H9 (cell line): ENCODE data around the gene EVX2. TPM values are rescaled to one million over a fixed set of nuclear protein-coding genes. Genes with fewer than 3 reads are reported as not detected.

Experiments
- DNase-seq: peaks from one replicate; pipeline ENCODE4 v3.0.0-alpha.2; 2017
- H2AFZ ChIP-seq: one replicate; pipeline ENCODE4 v1.6.1; 2013; ENCODE audit warnings: mild to moderate bottlenecking, low read length, control low read depth, moderate library complexity
- H2AK5ac ChIP-seq: 2 replicates; pipeline ENCODE4 v1.6.1; 2013; ENCODE audit warnings: low read length, control low read depth, mixed read lengths; ENCODE audit not compliant: insufficient read length
- H2BK120ac ChIP-seq: one replicate; pipeline ENCODE4 v1.6.1; 2013; ENCODE audit warnings: low read depth, mild to moderate bottlenecking, low read length, control low read depth, inconsistent platforms; ENCODE audit not compliant: poor library complexity, severe bottlenecking
- H2BK12ac ChIP-seq: 2 replicates; pipeline ENCODE4 v1.6.1; 2013; ENCODE audit warnings: low read length, control low read depth, mixed read lengths, low read depth; ENCODE audit not compliant: insufficient read length
- H2BK15ac ChIP-seq: 2 replicates; pipeline ENCODE4 v1.6.1; 2013; ENCODE audit warnings: low read depth, low read length, control low read depth
- H2BK20ac ChIP-seq: one replicate; pipeline ENCODE4 v1.6.1; 2013; ENCODE audit warnings: low read depth, mild to moderate bottlenecking, low read length, control low read depth, inconsistent platforms; ENCODE audit not compliant: poor library complexity, severe bottlenecking
- H2BK5ac ChIP-seq: 2 replicates; pipeline ENCODE4 v1.6.1; 2013; ENCODE audit warnings: low read length, control low read depth, mixed read lengths; ENCODE audit not compliant: insufficient read length
- H3K14ac ChIP-seq: 2 replicates; pipeline ENCODE4 v1.6.1; 2013; ENCODE audit warnings: low read length, control low read depth; ENCODE audit not compliant: insufficient read depth
- H3K18ac ChIP-seq: 2 replicates; pipeline ENCODE4 v1.6.1; 2013; ENCODE audit warnings: low read depth, mild to moderate bottlenecking, mixed read lengths, low read length, control low read depth; ENCODE audit not compliant: insufficient read length
- H3K23ac ChIP-seq: 2 replicates; pipeline ENCODE4 v1.6.1; 2013; ENCODE audit warnings: low read length, control low read depth, mixed read lengths, low read depth; ENCODE audit not compliant: insufficient read length
- H3K23me2 ChIP-seq: 2 replicates; pipeline ENCODE4 v1.6.1; 2013; ENCODE audit warnings: low read depth, mild to moderate bottlenecking, mixed read lengths, low read length, control low read depth; ENCODE audit not compliant: insufficient read length, poor library complexity, severe bottlenecking
- H3K27ac ChIP-seq: 2 replicates; pipeline ENCODE4 v1.5.1; 2013; ENCODE audit warnings: low read length, control low read depth, mixed read lengths, low read depth; ENCODE audit not compliant: insufficient read length
- H3K27me3 ChIP-seq: 2 replicates; pipeline ENCODE4 v1.6.1; 2013; ENCODE audit warnings: low read length, control low read depth, inconsistent platforms; ENCODE audit not compliant: insufficient read depth
- H3K4ac ChIP-seq: 2 replicates; pipeline ENCODE4 v1.6.1; 2013; ENCODE audit warnings: low read depth, mild to moderate bottlenecking, control low read depth, inconsistent platforms, low read length, moderate library complexity
- H3K4me1 ChIP-seq: 2 replicates; pipeline ENCODE4 v1.6.1; 2013; ENCODE audit warnings: low read length, control low read depth, inconsistent platforms; ENCODE audit not compliant: insufficient read depth
- H3K4me2 ChIP-seq: 2 replicates; pipeline ENCODE4 v1.6.1; 2013; ENCODE audit warnings: low read length, control low read depth, mixed read lengths; ENCODE audit not compliant: insufficient read length, insufficient read depth
- H3K56ac ChIP-seq: 2 replicates; pipeline ENCODE4 v1.6.1; 2013; ENCODE audit warnings: low read depth, mild to moderate bottlenecking, mixed read lengths, low read length, control low read depth; ENCODE audit not compliant: insufficient read length
- H3K79me1 ChIP-seq: 2 replicates; pipeline ENCODE4 v1.6.1; 2013; ENCODE audit warnings: low read depth, mild to moderate bottlenecking, moderate library complexity, low read length, control low read depth, inconsistent platforms; ENCODE audit not compliant: insufficient read depth, poor library complexity, severe bottlenecking
- H3K79me2 ChIP-seq: 2 replicates; pipeline ENCODE4 v1.6.1; 2013; ENCODE audit warnings: low read length, control low read depth, inconsistent platforms; ENCODE audit not compliant: insufficient read depth
- H3K9ac ChIP-seq: 2 replicates; pipeline ENCODE4 v1.6.1; 2013; ENCODE audit warnings: low read length, control low read depth, mixed read lengths; ENCODE audit not compliant: insufficient read length; ENCODE audit errors: extremely low read depth
- H3K9me3 ChIP-seq: one replicate; pipeline ENCODE4 v1.6.1; 2013; ENCODE audit warnings: low read depth, low read length, inconsistent platforms; ENCODE audit not compliant: control insufficient read depth
- H3T11ph ChIP-seq: one replicate; pipeline ENCODE4 v1.6.1; 2013; ENCODE audit warnings: mild to moderate bottlenecking, low read length, control low read depth, inconsistent platforms
- H4K20me1 ChIP-seq: one replicate; pipeline ENCODE4 v1.6.1; 2013; ENCODE audit not compliant: control insufficient read depth, insufficient read length, insufficient read depth
- H4K5ac ChIP-seq: 2 replicates; pipeline ENCODE4 v1.6.1; 2013; ENCODE audit warnings: low read depth, mild to moderate bottlenecking, mixed read lengths, low read length, control low read depth; ENCODE audit not compliant: insufficient read length
- H4K8ac ChIP-seq: replicated peaks from 2 replicates; pipeline ENCODE4 v1.6.1; 2013; ENCODE audit warnings: low read length, control low read depth, mixed read lengths, low read depth; ENCODE audit not compliant: insufficient read length
- H4K91ac ChIP-seq: 2 replicates; pipeline ENCODE4 v1.6.1; 2013; ENCODE audit warnings: low read depth, mild to moderate bottlenecking, moderate library complexity, mixed read lengths, low read length, control low read depth; ENCODE audit not compliant: insufficient read length
- H3K27ac Mint-ChIP-seq, 3 experiments: 2 replicates in 2 of 3; 3 replicates in 1 of 3; pipeline ENCODE4 v1.8.0; 2020 to 2021; ENCODE audit warnings: mixed read lengths in 3 of 3, mild to moderate bottlenecking in 1 of 3, moderate library complexity in 1 of 3
- H3K27me3 Mint-ChIP-seq: 2 replicates; pipeline ENCODE4 v1.8.0; 2021; ENCODE audit warnings: low read depth, mild to moderate bottlenecking, moderate library complexity, mixed read lengths
- H3K36me3 Mint-ChIP-seq, 3 experiments: 2 replicates in 2 of 3; 3 replicates in 1 of 3; pipeline ENCODE4 v1.8.0; 2020 to 2021; ENCODE audit warnings: low read depth in 3 of 3, mixed read lengths in 3 of 3; ENCODE audit not compliant: insufficient read depth in 1 of 3
- H3K4me1 Mint-ChIP-seq, 2 experiments: 2 replicates each; pipeline ENCODE4 v1.8.0; 2020; ENCODE audit warnings: mixed read lengths in 2 of 2
- H3K4me3 Mint-ChIP-seq, 2 experiments: 2 replicates in 1 of 2; 3 replicates in 1 of 2; pipeline ENCODE4 v1.8.0; 2020 to 2021; ENCODE audit warnings: mild to moderate bottlenecking in 2 of 2, mixed read lengths in 2 of 2, moderate library complexity in 1 of 2
- H3K9me3 Mint-ChIP-seq, 2 experiments: 2 replicates in 1 of 2; 3 replicates in 1 of 2; pipeline ENCODE4 v1.8.0; 2020; ENCODE audit warnings: mild to moderate bottlenecking in 2 of 2, mixed read lengths in 2 of 2, moderate library complexity in 1 of 2
- CTCF ChIP-seq: fragments of 200-600 bp; sonication (generic); conservative IDR thresholded peaks from 3 replicates; pipeline ENCODE4 v1.8.0; 2021; ENCODE audit warnings: antibody characterized with exemption, mild to moderate bottlenecking
- WGBS: extraction: QIAGEN DNeasy Blood & Tissue Kit; methylation state at CpG from one replicate; pipeline ENCODE4 v1.1.7; 2013; ENCODE audit warnings: missing lambda C conversion rate, low lambda C conversion rate, mixed read lengths; ENCODE audit not compliant: insufficient read length; ENCODE audit errors: extremely low coverage; 5-methylcytosine and 5-hydroxymethylcytosine counted together
- total RNA-seq: library from RNA; stranded (reverse); gene quantifications from 2 replicates; pipeline ENCODE4 v1.2.1, GENCODE V29; 2021

EVX2 gene
- total RNA-seq, 1 experiment from 2014 or later = not detected

GRCh38 chr2:176100547-176101140 is 16.9 kb upstream of the EVX2 start:
- Histone ChIP-seq H2BK5ac (no peak overlapping the region), H3K27ac (no peak overlapping the region), H3K9me3 (no peaks in the 10 kb centered on the region), H2BK15ac (no peak overlapping the region), H2BK120ac (no peak overlapping the region), H3K4me2 (peak overlapping the region; percentile 3), H3K27me3 (peaks cover 88% of the 10 kb centered on the region), H3K56ac (no peak overlapping the region), H3K79me1 (no peaks in the 10 kb centered on the region), H4K20me1 (no peaks in the 10 kb centered on the region), H2AFZ (no peak overlapping the region), H4K5ac (no peak overlapping the region), H3K23ac (no peak overlapping the region), H3K4me1 (peaks cover 3% of the 10 kb centered on the region; the same call in 1 of the 2 replicates), H3T11ph (no peak overlapping the region), H3K79me2 (no peaks in the 10 kb centered on the region), H2AK5ac (no peak overlapping the region), H3K4ac (no peak overlapping the region), H3K14ac (no peak overlapping the region), H4K8ac (no peak overlapping the region), H2BK12ac (no peak overlapping the region), H4K91ac (no peak overlapping the region), H3K18ac (no peak overlapping the region), H3K23me2 (peaks cover 5% of the 10 kb centered on the region), H3K9ac (no peak overlapping the region), H2BK20ac (no peak overlapping the region)
- DNase-seq = peak; percentile 31
- Mint-ChIP-seq H3K4me1 (peaks cover 29 to 46% of the 10 kb centered on the region in 2 experiments), H3K4me3 (no peak overlapping the region), H3K36me3 (no peaks in the 10 kb centered on the region; a peak in 2 of 7 replicates), H3K27me3 (peaks cover 99% of the 10 kb centered on the region), H3K27ac (no peak overlapping the region), H3K9me3 (peaks cover 5 to 19% of the 10 kb centered on the region in 2 experiments)
- no CpG with 5 or more reads among the region's 28 CpGs for WGBS
- no peak for TF ChIP-seq CTCF
